Liver (tissue), 3 donors: ENCODE results near the gene TNFSF13.

Experiments
- CTCF ChIP-seq: fragments of 150-350 bp; IDR thresholded peaks from 2 replicates; pipeline ENCODE4 v1.5.1; 2017; ENCODE audit warnings: improper control_type of control experiment, low read depth, low read length; ENCODE audit not compliant: missing input control
- EGR1 ChIP-seq, 2 donors: IDR thresholded peaks; 2 replicates each; pipeline ENCODE4 v1.6.1; 2016 to 2018; ENCODE audit warnings: antibody characterized with exemption in 2 of 2, low read depth in 2 of 2
- RAD21 ChIP-seq, 2 donors: IDR thresholded peaks; 2 replicates each; pipeline ENCODE4 v1.6.1; 2016; ENCODE audit warnings: antibody characterized with exemption in 2 of 2, mild to moderate bottlenecking in 2 of 2
- SP1 ChIP-seq: IDR thresholded peaks from 2 replicates; pipeline ENCODE4 v1.6.1; 2018; ENCODE audit warnings: antibody characterized with exemption, mild to moderate bottlenecking
- TAF1 ChIP-seq: conservative IDR thresholded peaks from 2 replicates; pipeline ENCODE4 v1.6.1; 2016; ENCODE audit warnings: antibody characterized with exemption, mild to moderate bottlenecking
- YY1 ChIP-seq: IDR thresholded peaks from 2 replicates; pipeline ENCODE4 v1.6.1; 2016; ENCODE audit warnings: antibody characterized with exemption, mild to moderate bottlenecking
- TF ChIP-seq, protein P1 (sequence below): IDR thresholded peaks from 2 replicates; pipeline ENCODE4 v1.6.1; 2016; ENCODE audit warnings: antibody characterized with exemption, mild to moderate bottlenecking
- TF ChIP-seq, protein P2 (sequence below): IDR thresholded peaks from 2 replicates; pipeline ENCODE4 v1.6.1; 2016; ENCODE audit warnings: antibody characterized with exemption
- donor health status: healthy.
- donor health status: healthy.

- TF ChIP-seq CTCF (peak; percentile 37), RAD21 (IDR thresholded peaks at IDR 0.05) (peak; percentile 17 to 42), EGR1 (IDR thresholded peaks at IDR 0.05; ENCODE audit: low read depth in 2 of 2) (no peak), SP1 (no peak), TAF1 (no peak), YY1 (no peak)
- TF ChIP-seq, protein P1, sequence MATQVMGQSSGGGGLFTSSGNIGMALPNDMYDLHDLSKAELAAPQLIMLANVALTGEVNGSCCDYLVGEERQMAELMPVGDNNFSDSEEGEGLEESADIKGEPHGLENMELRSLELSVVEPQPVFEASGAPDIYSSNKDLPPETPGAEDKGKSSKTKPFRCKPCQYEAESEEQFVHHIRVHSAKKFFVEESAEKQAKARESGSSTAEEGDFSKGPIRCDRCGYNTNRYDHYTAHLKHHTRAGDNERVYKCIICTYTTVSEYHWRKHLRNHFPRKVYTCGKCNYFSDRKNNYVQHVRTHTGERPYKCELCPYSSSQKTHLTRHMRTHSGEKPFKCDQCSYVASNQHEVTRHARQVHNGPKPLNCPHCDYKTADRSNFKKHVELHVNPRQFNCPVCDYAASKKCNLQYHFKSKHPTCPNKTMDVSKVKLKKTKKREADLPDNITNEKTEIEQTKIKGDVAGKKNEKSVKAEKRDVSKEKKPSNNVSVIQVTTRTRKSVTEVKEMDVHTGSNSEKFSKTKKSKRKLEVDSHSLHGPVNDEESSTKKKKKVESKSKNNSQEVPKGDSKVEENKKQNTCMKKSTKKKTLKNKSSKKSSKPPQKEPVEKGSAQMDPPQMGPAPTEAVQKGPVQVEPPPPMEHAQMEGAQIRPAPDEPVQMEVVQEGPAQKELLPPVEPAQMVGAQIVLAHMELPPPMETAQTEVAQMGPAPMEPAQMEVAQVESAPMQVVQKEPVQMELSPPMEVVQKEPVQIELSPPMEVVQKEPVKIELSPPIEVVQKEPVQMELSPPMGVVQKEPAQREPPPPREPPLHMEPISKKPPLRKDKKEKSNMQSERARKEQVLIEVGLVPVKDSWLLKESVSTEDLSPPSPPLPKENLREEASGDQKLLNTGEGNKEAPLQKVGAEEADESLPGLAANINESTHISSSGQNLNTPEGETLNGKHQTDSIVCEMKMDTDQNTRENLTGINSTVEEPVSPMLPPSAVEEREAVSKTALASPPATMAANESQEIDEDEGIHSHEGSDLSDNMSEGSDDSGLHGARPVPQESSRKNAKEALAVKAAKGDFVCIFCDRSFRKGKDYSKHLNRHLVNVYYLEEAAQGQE, result no peak
- TF ChIP-seq, protein P2, sequence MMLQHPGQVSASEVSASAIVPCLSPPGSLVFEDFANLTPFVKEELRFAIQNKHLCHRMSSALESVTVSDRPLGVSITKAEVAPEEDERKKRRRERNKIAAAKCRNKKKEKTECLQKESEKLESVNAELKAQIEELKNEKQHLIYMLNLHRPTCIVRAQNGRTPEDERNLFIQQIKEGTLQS, result no peak
Measured at GRCh38 chr17:7523033-7523432, 35.5 kb upstream of the TNFSF13 start.
